Measurements from ENCODE around the gene SLC2A13.

DNA sequence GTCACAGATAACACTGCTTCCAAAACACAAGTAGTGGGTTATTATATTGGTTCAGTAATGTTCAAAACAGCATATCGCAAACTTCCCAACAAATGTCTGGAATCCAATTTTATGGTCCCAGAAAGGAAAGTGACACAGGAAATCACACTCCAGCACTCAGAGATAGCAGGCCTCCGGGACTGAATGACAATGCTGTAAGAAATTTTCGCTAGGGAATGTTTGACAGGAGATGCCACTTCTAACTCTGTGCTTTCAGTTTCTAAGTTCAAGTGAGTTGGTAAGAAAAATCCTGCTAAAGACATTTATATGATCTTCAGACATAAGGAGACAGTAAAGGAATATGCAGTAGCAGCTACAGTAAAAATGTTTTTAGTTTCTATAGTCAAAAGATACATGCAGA, 93.2 kb downstream of the SLC2A13 start:
- TF ChIP-seq, protein P1, sequence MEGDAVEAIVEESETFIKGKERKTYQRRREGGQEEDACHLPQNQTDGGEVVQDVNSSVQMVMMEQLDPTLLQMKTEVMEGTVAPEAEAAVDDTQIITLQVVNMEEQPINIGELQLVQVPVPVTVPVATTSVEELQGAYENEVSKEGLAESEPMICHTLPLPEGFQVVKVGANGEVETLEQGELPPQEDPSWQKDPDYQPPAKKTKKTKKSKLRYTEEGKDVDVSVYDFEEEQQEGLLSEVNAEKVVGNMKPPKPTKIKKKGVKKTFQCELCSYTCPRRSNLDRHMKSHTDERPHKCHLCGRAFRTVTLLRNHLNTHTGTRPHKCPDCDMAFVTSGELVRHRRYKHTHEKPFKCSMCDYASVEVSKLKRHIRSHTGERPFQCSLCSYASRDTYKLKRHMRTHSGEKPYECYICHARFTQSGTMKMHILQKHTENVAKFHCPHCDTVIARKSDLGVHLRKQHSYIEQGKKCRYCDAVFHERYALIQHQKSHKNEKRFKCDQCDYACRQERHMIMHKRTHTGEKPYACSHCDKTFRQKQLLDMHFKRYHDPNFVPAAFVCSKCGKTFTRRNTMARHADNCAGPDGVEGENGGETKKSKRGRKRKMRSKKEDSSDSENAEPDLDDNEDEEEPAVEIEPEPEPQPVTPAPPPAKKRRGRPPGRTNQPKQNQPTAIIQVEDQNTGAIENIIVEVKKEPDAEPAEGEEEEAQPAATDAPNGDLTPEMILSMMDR (IDR thresholded peaks at IDR 0.05 in 4 of 5, conservative IDR thresholded peaks at IDR 0.05 in 1 of 5) = no peak
- TF ChIP-seq POLR2A (IDR thresholded peaks at IDR 0.05) = no peak
